GM12878 (cell line): ENCODE data around the gene MLKL. TPM values are rescaled to one million over a fixed set of nuclear protein-coding genes. Genes with fewer than 3 reads are reported as not detected.

Experiments
- MAX ChIP-seq: IDR thresholded peaks from 2 replicates; pipeline ENCODE4 v1.6.1; 2012; ENCODE audit warnings: low read depth, low read length, improper control_type of control experiment
- POLR2AphosphoS5 ChIP-seq: IDR thresholded peaks from 2 replicates; pipeline ENCODE4 v1.6.1; 2011; ENCODE audit warnings: mild to moderate bottlenecking, low read length, inconsistent platforms
- polyA plus RNA-seq, 11 experiments: library from polyadenylated mRNA; depleted of rRNA in 4 of 11; unstranded in 6 of 11; stranded (reverse) in 5 of 11; fragments of >200 nt; fragmentation: Nextera tagmentation in 4 of 11; fragmentation: Illumina TruSeq in 1 of 11; extraction: Ambion mirVana in 4 of 11; extraction: Trizol in 1 of 11; gene quantifications; 1 replicate in 1 of 11; 2 replicates in 10 of 11; pipeline versions ENCODE4 v1.2.1 to v1.2.3, GENCODE V29; 2011 to 2016; ENCODE audit warnings: inconsistent platforms in 2 of 11, missing spikeins in 2 of 11, low read depth in 1 of 11
- total RNA-seq, 4 experiments: library from RNA; depleted of rRNA in 3 of 4; stranded (reverse); fragments of >200 nt in 3 of 4; fragmentation: Illumina TruSeq in 1 of 4; extraction: Trizol in 1 of 4; gene quantifications; 2 replicates each; pipeline versions ENCODE4 v1.2.1 to v1.2.3, GENCODE V29; 2013 to 2021
- TF ChIP-seq, protein P1 (sequence below): fragments of 450-650 bp; IDR thresholded peaks from 2 replicates; pipeline ENCODE4 v1.6.1; 2017; ENCODE audit warnings: mild to moderate bottlenecking, moderate library complexity
- TF ChIP-seq, protein P2 (sequence below): fragments of 450-650 bp; conservative IDR thresholded peaks from 2 replicates; pipeline ENCODE4 v1.6.1; 2017; ENCODE audit warnings: mild to moderate bottlenecking, moderate library complexity

Gene MLKL
- total and polyA plus RNA-seq, 10 of the 15 experiments (the other 5 are each of a cell fraction or from before 2014, with no cell fraction given), result 3.8 to 14.5 (median 11.2) TPM

GRCh38 chr16:74720579-74720978 lies 19.9 kb upstream of the MLKL start (continued):
- TF ChIP-seq, protein P1, sequence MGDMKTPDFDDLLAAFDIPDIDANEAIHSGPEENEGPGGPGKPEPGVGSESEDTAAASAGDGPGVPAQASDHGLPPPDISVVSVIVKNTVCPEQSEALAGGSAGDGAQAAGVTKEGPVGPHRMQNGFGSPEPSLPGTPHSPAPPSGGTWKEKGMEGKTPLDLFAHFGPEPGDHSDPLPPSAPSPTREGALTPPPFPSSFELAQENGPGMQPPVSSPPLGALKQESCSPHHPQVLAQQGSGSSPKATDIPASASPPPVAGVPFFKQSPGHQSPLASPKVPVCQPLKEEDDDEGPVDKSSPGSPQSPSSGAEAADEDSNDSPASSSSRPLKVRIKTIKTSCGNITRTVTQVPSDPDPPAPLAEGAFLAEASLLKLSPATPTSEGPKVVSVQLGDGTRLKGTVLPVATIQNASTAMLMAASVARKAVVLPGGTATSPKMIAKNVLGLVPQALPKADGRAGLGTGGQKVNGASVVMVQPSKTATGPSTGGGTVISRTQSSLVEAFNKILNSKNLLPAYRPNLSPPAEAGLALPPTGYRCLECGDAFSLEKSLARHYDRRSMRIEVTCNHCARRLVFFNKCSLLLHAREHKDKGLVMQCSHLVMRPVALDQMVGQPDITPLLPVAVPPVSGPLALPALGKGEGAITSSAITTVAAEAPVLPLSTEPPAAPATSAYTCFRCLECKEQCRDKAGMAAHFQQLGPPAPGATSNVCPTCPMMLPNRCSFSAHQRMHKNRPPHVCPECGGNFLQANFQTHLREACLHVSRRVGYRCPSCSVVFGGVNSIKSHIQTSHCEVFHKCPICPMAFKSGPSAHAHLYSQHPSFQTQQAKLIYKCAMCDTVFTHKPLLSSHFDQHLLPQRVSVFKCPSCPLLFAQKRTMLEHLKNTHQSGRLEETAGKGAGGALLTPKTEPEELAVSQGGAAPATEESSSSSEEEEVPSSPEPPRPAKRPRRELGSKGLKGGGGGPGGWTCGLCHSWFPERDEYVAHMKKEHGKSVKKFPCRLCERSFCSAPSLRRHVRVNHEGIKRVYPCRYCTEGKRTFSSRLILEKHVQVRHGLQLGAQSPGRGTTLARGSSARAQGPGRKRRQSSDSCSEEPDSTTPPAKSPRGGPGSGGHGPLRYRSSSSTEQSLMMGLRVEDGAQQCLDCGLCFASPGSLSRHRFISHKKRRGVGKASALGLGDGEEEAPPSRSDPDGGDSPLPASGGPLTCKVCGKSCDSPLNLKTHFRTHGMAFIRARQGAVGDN, result no peak
- TF ChIP-seq MAX, result no peak
- TF ChIP-seq, protein P2, sequence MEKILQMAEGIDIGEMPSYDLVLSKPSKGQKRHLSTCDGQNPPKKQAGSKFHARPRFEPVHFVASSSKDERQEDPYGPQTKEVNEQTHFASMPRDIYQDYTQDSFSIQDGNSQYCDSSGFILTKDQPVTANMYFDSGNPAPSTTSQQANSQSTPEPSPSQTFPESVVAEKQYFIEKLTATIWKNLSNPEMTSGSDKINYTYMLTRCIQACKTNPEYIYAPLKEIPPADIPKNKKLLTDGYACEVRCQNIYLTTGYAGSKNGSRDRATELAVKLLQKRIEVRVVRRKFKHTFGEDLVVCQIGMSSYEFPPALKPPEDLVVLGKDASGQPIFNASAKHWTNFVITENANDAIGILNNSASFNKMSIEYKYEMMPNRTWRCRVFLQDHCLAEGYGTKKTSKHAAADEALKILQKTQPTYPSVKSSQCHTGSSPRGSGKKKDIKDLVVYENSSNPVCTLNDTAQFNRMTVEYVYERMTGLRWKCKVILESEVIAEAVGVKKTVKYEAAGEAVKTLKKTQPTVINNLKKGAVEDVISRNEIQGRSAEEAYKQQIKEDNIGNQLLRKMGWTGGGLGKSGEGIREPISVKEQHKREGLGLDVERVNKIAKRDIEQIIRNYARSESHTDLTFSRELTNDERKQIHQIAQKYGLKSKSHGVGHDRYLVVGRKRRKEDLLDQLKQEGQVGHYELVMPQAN, result no peak
- TF ChIP-seq POLR2AphosphoS5, result no peak
